Skeletal muscle tissue (tissue), 4 donors: Measurements from ENCODE around the gene GPX5. TPM values are rescaled to one million over a fixed set of nuclear protein-coding genes. Genes with fewer than 3 reads are reported as not detected.

ENCODE experiments used
- H3K27ac ChIP-seq: one replicate; pipeline ENCODE4 v1.7.0; 2013; ENCODE audit warnings: mild to moderate bottlenecking, low read depth, low read length, inconsistent platforms
- H3K27me3 ChIP-seq, 3 donors: one replicate each; pipeline ENCODE4 v1.7.0; 2013; ENCODE audit warnings: low read length in 3 of 3; ENCODE audit not compliant: control insufficient read depth in 3 of 3, insufficient read depth in 3 of 3
- H3K36me3 ChIP-seq, 3 donors: one replicate each; pipeline ENCODE4 v1.7.0; 2013; ENCODE audit warnings: low read length in 3 of 3; ENCODE audit not compliant: control insufficient read depth in 3 of 3, insufficient read depth in 3 of 3
- H3K4me1 ChIP-seq, 3 donors: one replicate each; pipeline ENCODE4 v1.7.0; 2013; ENCODE audit warnings: low read length in 3 of 3, mild to moderate bottlenecking in 3 of 3; ENCODE audit not compliant: control insufficient read depth in 3 of 3, insufficient read depth in 3 of 3
- H3K4me3 ChIP-seq, 3 donors: one replicate each; pipeline ENCODE4 v1.7.0; 2013; ENCODE audit warnings: low read length in 3 of 3
- H3K9ac ChIP-seq, 3 donors: one replicate each; pipeline ENCODE4 v1.7.0; 2013; ENCODE audit warnings: low read length in 3 of 3, mild to moderate bottlenecking in 3 of 3, moderate library complexity in 2 of 3, low read depth in 1 of 3
- H3K9me3 ChIP-seq, 3 donors: one replicate each; pipeline ENCODE4 v1.7.0; 2013; ENCODE audit warnings: low read length in 3 of 3; ENCODE audit not compliant: control insufficient read depth in 3 of 3
- total RNA-seq: library from RNA; depleted of rRNA; stranded (reverse); fragments of >200 nt; gene quantifications from one replicate; pipeline ENCODE4 v1.2.3, GENCODE V29; 2014
- donor health status: Osteomylitis.

GPX5 gene, protein sequence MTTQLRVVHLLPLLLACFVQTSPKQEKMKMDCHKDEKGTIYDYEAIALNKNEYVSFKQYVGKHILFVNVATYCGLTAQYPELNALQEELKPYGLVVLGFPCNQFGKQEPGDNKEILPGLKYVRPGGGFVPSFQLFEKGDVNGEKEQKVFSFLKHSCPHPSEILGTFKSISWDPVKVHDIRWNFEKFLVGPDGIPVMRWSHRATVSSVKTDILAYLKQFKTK
- not detected for total RNA-seq

DNA sequence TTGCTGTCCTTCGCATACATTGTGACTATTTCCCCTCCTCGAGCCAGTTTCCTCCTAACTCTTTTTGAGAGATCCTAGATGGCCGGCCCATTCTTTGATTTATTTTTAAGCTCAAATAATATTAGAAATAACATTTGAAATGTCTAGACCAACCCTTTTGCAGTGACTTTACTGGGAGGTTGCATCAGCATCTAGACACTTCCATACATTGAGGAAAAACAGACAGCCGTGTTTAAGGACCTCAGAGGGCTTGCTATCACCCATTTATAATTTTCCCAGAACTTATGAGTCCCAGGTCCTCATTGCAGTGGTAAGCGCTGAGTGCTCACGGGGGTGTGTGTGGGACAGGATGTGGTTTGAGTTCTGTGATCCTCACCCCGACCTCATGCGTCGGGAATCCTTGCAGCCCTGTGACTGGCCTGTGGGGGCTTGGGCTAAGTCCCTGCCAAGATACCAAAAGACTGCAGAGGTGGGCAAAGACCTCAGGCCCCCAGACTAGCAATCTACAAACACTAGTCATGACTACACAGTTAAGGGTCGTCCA lies at the start of gene GPX5:
GPX5 (plus strand) TSS at position 386 of the 544 bp plus-strand sequence; CDS start at position 519, 133 bp downstream.
- Histone ChIP-seq H3K9ac (no peak within 1 kb of the TSS), H3K4me1 (no peaks in the 10 kb centered on the region), H3K4me3 (no peak within 1 kb of the TSS), H3K27ac (no peak within 1 kb of the TSS), H3K27me3 (peaks cover 0 to 7% (median 0%) of the 10 kb centered on the region in 3 donors), H3K36me3 (no peaks in the 10 kb centered on the region), H3K9me3 (peaks cover 0 to 2% (median 0%) of the 10 kb centered on the region in 3 donors)

DNA sequence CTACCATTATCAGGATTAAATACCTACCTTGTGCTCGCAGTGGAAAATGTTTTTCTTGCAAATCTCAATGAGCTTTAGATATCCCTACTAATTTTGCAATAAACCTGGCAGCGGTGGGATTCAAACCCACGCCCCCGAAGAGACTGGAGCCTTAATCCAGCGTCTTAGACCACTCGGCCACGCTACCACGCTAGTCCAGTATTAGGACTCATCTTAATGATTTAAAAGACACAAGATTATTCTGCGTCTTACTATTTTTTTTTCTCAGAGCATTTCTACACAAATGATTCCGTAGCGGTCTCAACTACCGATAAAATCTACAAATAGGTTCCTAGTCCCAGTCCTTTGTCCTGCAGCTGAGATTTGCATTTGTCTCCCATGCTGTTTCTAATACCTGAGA lies 47.2 kb upstream of the GPX5 start:
- no peak overlapping the region for H3K4me3 ChIP-seq
- H3K27me3 ChIP-seq: peaks cover 12 to 32% (median 12%) of the 10 kb centered on the region in 3 donors
- peaks cover 0 to 3% (median 2%) of the 10 kb centered on the region in 3 donors for H3K9me3 ChIP-seq
- H3K9ac ChIP-seq: no peak overlapping the region
- no peak overlapping the region for H3K27ac ChIP-seq
- no peaks in the 10 kb centered on the region for H3K36me3 ChIP-seq
- no peaks in the 10 kb centered on the region for H3K4me1 ChIP-seq

DNA sequence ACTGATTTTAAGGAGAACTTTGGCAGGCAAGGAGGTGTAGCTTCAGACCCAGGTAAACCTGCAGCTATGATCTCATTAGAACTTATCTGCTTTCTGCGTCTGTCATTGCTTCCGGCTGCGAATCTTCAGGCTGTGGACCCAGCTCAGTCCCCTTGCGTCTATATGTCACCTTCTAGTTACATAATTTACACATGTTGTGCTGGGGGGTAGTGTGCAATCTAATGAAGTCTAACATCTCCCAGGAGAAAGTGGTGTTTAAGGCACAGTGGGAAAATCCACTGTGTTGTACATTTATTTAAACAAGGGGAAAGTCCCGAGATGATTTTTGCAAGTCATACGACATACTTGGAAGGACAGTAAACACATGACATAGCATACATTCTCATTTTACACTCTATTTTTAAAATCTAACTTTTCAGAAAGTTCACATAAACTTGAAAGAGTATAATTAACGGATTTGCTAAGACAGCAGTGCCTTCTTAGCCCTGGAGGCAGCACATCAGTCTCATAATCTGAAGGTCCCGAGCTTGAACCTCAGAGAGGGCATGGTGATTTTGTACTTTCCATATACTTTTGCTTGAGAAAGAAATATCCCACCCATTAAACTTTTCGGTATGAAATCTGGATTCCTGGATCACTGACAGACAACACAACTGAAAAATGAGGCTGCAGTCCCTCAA lies 45.3 kb upstream of the GPX5 start:
- Histone ChIP-seq H3K36me3 (no peaks in the 10 kb centered on the region), H3K9me3 (peaks cover 0 to 3% (median 2%) of the 10 kb centered on the region in 3 donors), H3K9ac (no peak overlapping the region), H3K27me3 (peaks cover 10 to 26% (median 15%) of the 10 kb centered on the region in 3 donors), H3K4me1 (no peaks in the 10 kb centered on the region), H3K4me3 (no peak overlapping the region), H3K27ac (no peak overlapping the region)

DNA sequence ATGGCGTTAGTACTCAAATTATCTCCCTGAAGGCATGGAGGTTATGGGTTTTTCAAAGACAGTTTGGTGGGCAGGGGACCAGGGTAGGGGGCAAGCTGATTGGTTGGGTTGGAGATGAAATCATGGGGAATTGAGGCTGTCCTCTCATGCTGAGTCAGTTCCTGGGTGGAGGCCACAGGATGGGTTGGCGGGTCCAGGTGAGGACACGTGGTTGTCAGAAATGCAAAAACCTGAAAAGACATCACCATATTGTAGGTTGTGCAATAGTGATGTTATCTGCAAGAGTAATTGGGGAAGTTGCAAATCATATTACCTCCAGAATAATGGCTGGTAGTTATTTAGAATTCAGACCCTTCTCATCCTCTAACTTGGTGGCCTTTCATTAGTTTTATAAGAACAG lies 40.2 kb upstream of the GPX5 start:
- Histone ChIP-seq H3K4me1 (no peaks in the 10 kb centered on the region), H3K27ac (no peak overlapping the region), H3K27me3 (peaks cover 3 to 17% (median 8%) of the 10 kb centered on the region in 3 donors), H3K4me3 (no peak overlapping the region), H3K9ac (no peak overlapping the region), H3K36me3 (no peaks in the 10 kb centered on the region), H3K9me3 (peaks cover 0 to 3% (median 0%) of the 10 kb centered on the region in 3 donors)

DNA sequence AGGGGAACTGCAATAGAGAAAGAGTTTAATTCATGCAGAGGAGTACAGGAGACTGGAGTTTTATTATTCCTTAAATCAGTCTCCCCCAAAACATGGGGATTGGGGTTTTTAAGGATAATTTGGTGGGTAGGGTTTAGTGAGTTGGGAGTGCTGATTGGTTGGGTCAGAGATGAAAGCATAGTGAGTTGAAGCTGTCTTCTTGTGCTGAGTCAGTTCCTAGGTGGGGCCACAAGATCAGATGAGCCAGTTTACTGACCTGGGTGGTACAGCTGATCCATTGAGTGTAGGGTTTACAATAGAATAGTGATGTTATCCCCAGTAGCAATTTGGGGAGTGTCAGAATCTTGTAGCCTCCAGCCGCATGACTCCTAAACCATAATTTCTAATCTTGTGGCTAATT lies 39.1 kb upstream of the GPX5 start:
- Histone ChIP-seq H3K4me1 (no peaks in the 10 kb centered on the region), H3K36me3 (no peaks in the 10 kb centered on the region), H3K27me3 (peaks cover 3 to 14% (median 11%) of the 10 kb centered on the region in 3 donors), H3K27ac (no peak overlapping the region), H3K4me3 (no peak overlapping the region), H3K9ac (no peak overlapping the region), H3K9me3 (peaks cover 0 to 3% (median 0%) of the 10 kb centered on the region in 3 donors)

DNA sequence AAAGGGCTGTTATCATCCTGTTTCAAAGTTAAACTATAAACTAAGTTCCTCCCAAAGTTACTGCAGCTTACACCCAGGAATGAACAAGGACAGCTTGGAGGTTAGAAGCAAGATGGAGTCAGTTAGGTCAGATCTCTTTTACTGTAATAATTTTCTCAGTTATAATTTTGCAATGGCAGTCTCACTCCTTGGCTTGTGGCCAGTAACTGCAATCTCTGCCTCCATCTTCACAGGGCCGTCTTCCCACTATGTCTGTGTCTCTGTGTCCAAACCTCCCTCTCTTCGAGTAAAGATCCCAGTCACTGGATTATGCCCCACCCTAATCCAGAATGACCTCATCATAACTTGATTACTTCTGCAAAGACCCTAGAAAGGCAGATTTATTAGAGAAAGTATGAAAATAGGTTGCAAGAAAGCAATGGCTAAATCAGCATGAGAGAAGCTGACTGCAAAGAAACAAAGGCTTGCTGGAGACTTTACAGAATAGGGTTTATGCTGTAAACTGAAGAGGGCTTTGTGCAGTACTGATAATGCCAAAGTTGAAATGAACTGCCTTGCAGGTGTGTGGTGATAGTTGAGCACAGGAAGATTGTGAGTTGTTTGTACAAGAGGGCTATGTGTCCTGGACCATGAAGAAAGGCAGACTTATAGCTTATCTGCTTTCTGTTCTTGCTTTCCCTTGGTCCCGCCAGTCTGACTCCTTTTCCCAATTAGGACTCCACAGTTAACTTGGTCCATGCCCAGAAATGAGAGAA lies 38.5 kb upstream of the GPX5 start:
- peaks cover 3 to 11% (median 10%) of the 10 kb centered on the region in 3 donors for H3K27me3 ChIP-seq
- H3K4me1 ChIP-seq: no peaks in the 10 kb centered on the region
- H3K9ac ChIP-seq: no peak overlapping the region
- H3K27ac ChIP-seq: no peak overlapping the region
- H3K36me3 ChIP-seq: no peaks in the 10 kb centered on the region
- H3K9me3 ChIP-seq: no peaks in the 10 kb centered on the region
- H3K4me3 ChIP-seq: no peak overlapping the region

DNA sequence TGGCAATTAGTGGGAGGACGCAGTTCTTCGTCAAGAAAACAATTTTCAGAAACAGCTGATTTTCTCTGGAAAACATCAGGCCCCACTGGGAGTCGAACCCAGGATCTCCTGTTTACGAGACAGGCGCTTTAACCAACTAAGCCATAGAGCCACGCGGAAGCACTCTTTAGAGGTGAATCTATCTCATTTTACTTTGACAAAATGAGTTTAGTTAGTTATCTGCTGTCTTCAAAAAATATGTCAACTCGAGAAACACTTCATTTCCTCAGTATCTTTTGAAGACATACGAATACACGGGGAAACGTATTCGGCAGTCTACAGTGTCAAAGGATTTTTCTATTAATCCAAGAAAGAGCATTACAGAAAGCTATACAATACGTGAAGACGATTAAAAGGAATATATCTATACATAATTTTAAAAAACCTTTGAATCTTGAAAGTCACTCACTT lies 36.7 kb upstream of the GPX5 start:
- Histone ChIP-seq H3K27ac (no peak overlapping the region), H3K9ac (no peak overlapping the region), H3K27me3 (peaks cover 3 to 11% (median 6%) of the 10 kb centered on the region in 3 donors)

DNA sequence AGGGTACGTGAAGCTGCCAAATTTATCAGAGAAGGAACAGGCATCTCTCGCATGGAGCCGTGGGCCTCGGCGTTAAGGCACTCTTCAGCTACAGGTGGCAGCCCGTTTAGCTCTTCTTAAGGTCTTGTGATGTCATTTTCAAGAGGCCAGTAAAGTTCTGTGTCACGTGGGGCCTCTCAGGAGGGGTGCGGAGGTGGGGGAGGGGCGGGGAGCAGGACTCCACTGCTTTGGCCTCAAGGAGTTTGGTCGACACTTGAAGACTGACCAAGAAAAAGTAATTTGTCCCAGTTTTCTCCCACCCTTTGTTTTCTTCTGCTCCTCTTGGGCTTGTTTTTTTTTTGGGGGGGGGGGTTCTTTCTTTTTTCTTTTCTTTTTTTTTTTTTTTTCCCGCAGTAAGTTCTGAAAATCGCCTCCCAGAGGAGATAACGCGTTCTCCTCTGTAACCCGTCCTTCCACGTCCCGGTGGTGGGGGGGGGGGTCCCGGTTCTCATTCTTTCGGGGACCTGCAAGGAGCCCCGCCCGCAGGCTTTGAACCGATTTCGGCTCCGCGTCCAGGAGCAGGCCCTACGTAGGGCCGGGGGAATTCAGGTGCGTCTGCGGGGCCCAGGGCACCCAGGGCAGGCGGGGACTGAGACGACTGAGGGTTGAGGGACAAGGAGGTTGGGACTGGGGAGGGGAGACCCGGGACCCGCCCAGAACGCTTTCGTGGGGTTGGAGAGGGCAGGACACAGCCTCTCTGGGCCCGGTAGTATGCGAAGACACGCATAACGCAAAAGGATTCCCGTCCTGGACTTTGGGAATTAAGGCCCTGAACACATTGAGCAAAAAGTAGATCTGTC lies 36.1 kb upstream of the GPX5 start:
- peak overlapping the region in 2 of 3 donors; percentile 40 to 49 for H3K4me3 ChIP-seq
- H3K36me3 ChIP-seq: no peaks in the 10 kb centered on the region
- H3K27me3 ChIP-seq: peaks cover 3 to 11% (median 6%) of the 10 kb centered on the region in 3 donors
- peak overlapping the region; percentile 64 for H3K27ac ChIP-seq
- H3K4me1 ChIP-seq: no peaks in the 10 kb centered on the region
- H3K9me3 ChIP-seq: no peaks in the 10 kb centered on the region
- H3K9ac ChIP-seq: peak overlapping the region in 1 of 3 donors; percentile 54

More for the DNA sequence above, 36.7 kb upstream of the GPX5 start:
- H3K36me3 ChIP-seq: no peaks in the 10 kb centered on the region
- H3K9me3 ChIP-seq: no peaks in the 10 kb centered on the region
- peak overlapping the region in 1 of 3 donors; percentile 35 for H3K4me3 ChIP-seq
- H3K4me1 ChIP-seq: no peaks in the 10 kb centered on the region

DNA sequence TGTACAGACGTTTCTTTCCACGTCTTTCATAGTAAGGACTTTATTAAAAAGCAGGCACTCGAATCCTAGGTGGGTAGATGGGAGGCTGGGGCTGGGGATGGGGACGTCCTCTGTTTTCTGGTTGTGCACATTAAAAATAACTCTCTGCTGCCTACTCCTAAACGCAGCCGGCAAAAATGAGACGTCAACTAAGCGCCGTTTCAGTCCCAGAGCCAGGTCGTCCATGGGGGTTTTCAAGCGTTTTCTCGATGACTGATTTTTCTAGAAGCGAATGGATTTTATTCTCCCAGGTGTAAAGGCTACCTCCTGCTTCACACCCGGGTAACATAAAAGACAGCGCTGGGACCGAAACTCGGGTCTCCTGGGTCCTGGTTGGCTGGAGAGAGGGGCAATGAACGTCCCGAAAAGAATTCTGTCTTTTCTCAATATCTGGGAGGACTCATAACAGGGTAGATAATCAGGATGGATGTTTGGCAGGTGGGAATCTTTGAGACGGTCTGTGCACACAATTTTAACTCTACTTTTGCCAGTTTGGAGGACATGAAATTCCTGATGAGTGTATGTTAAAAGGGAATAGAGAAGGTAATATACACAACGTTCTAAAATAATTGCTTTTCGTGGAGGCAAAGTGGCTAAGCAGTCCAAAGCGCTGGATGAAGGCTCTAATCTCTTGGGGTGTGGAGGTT lies 35.3 kb upstream of the GPX5 start:
- Histone ChIP-seq H3K4me3 (peak overlapping the region; percentile 6 to 49 (median 40)), H3K27me3 (peaks cover 3 to 9% (median 6%) of the 10 kb centered on the region in 3 donors), H3K36me3 (no peaks in the 10 kb centered on the region), H3K9ac (peak overlapping the region in 2 of 3 donors; percentile 16 to 54), H3K9me3 (no peaks in the 10 kb centered on the region), H3K27ac (peak overlapping the region; percentile 64), H3K4me1 (no peaks in the 10 kb centered on the region)
